NCI-H2107 (cell line): ENCODE results near the gene ABHD17C.

Experiments
- DNase-seq: peaks from one replicate; lab custom pipeline; 2025; lab: John Stamatoyannopoulos, UW

Gene ABHD17C

DNA sequence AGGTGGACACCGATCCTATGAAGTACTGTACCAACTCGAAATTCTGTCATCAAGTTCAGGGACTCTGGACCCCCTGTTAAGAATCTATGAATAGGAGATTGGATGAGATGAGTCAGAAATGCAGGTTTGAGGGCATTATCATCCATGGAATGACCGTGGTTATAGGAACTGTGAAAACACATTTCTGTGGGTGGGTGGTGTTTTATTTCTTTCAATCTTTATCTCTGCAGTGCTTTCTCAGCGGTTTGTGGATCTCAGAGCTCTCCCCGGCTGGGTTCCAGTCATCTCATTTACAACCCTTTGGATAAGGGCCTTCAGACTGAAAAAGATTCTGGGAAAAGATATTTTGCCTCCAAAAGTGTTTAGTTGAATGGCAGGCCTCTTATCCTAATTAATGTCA is 5.4 kb upstream of the ABHD17C start:
- no peak for DNase-seq

GRCh38 chr15:80691575-80691974 is 3.5 kb upstream of the ABHD17C start:
- no peak for DNase-seq

GRCh38 chr15:80693682-80694610 is 1.2 kb upstream of the ABHD17C start:
- DNase-seq, result no peak

DNA sequence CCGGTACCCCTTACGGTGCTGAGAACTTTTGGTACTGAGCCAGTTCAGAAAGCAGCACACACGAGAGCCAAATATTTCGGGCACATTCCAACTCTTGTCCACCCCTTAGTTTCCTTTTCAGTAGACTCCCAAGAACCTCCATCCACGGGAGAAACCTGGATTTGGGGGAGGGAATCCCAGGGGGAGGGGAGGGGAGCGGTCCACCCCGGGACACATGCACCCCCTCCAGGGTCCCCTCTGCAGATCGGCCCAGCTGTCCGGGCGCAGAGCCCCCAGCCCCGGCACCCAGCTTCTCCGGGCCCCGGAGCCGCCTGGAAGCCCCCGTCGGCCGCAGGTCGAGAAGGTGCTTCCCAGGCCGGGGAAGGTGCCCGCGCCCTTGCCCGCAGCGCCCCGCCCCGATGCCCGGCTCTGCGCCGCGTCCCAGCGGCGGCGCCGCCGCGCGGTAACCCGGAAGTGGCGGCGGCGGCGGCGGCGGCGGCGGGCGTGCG is 455 bp upstream of the ABHD17C start:
- DNase-seq, result no peak

GRCh38 chr15:80695911-80696661 is 976 bp downstream of the ABHD17C start:
- no peak for DNase-seq

GRCh38 chr15:80697075-80697685 is 2.1 kb downstream of the ABHD17C start:
- DNase-seq, result no peak

GRCh38 chr15:80698676-80699075 is 3.6 kb downstream of the ABHD17C start:
- no peak for DNase-seq

- no peak for DNase-seq
Measured at GRCh38 chr15:80699981-80700380, 4.9 kb downstream of the ABHD17C start.

- no peak for DNase-seq
Measured at GRCh38 chr15:80701676-80702311, 6.7 kb downstream of the ABHD17C start.

DNA sequence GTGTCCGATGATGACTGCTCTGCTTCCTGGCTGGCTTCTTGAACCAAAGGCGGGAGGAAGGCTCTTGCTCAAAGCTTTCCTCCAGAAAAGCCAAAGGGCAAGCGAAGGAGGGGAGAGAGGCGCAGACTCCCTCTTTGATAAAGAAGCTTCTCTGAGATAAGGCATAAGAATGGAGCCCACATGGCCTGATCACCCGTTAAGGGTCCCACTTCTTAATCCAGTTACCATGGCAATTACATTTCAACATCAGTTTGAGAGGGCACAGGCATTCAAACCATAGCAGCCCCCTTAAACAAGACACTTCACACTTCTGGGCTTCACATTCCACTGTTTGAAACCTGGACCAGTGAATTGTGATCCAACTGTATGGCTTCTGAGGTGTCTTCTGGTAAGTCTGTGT is 8.0 kb downstream of the ABHD17C start:
- DNase-seq, result no peak

DNA sequence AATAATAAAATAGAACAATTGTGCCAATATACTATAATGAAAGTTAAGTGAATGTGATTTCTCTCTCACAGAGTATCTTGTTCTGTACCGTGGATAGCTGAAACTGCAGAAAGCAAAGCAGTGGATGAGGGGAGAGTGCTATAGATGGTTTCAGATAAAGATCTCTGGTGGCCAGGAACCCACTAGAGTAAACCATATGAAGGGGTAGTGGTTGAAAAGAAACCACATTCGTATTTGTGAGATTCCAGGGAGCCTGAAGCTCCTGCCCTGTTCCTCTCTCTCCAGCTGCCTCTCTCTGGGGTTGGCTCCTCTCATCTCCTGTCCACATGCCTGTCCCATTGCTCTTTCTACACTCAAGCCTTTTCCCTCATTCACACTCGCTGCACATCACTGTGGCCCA is 8.9 kb downstream of the ABHD17C start:
- DNase-seq, result no peak

DNA sequence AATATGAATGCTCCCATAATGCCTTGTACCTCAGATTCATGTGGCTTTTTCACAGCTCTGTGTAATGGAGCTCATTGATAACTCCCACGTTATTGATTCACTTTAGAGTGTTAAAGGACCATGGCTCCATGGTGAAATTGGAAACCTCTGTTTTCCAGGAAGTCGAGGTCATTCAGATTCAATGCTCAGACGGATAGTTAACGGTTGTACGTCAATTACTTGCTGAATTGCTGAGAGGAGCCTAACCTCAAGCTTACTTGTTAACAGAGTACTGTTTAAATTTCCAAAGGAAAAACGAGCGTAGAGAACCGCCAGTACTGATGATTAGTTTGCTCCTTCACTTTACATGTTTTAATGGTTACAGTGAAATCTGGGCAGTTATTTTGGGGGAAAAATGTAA is 11.1 kb downstream of the ABHD17C start:
- DNase-seq, result no peak

- DNase-seq, result no peak
Measured at GRCh38 chr15:80709542-80709941, 14.4 kb downstream of the ABHD17C start.

GRCh38 chr15:80710635-80711554 is 15.8 kb downstream of the ABHD17C start:
- no peak for DNase-seq

- no peak for DNase-seq
Measured at GRCh38 chr15:80711886-80712285, 16.8 kb downstream of the ABHD17C start.

DNA sequence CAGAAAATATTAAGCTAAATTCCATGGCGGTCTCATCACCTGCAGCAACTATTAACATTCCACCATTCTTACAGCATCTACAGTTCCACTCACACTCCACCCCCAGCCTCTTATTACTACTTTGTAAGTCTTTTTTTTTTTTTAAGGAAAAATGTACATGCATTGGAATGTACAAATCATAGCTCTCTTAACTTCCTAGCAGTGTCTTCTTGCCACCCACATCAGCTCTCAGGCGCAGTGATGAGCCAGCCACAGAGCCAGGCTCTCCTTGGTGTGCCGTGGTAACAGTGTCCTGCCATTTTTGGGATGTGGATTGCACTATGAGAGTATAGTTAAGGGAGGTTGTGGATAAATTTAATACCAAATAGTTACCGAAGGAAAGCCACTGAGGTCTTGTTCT is 17.8 kb downstream of the ABHD17C start:
- no peak for DNase-seq

DNA sequence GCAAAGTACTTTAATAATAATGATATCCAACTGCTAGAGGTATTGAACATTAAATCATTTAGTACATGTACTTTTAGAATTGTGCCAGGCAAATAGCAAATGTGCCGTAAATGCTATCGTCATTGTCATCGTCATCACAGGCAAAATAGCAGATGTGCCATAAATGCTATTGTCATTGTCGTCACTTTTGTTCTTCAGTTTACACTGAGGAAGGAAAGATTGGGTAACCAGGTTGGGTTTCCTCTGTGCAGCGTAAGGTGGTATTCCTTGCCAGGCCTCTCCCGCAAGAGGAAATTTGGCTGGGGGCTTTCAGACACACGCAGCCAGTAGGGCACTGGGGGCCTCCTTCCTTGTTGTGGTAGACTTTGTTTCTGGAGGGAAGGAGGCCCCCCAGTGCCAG is 26.4 kb downstream of the ABHD17C start:
- DNase-seq, result no peak

GRCh38 chr15:80722811-80723210 is 27.7 kb downstream of the ABHD17C start:
- DNase-seq, result no peak

- DNase-seq, result no peak
Measured at GRCh38 chr15:80727196-80727595, 32.1 kb downstream of the ABHD17C start.

- no peak for DNase-seq
Measured at GRCh38 chr15:80727596-80727995, 32.5 kb downstream of the ABHD17C start.

- DNase-seq, result no peak
Measured at GRCh38 chr15:80730387-80730786, 35.3 kb downstream of the ABHD17C start.
